Measurements from ENCODE around the gene ZMIZ1.

The ZMIZ1 gene

DNA sequence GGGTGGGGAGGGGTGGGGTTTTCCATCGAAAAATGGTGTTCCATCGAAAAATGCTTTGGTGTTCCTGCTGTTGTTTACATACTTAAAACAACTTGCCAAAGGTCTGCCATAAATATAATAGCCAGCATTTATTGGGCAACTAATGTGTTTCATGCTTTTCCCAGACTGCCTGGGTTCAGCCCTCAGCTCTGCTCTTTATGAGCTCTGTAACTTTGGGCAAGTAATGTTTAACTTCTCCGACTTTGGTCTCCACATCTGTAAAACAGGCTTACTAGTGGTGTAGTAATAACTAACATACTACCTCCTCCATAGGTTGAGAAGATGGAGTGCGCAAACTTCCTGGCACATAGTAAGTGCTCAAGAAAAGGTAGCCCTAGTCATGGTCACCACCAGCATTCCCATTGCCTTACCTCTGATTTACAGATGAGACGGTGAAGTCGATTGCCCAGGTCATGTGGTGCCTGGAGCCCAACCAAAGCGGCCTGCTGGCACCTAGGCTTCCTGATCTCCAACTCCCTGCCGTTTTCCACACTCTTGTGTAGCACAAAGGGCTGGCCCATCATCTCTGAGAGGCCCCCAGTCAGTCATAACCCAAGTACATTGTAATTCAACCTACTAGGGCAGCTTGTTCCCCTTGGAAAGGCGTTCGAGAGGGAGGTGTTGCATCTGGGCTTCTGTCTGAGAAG is 8.9 kb downstream of the ZMIZ1 start:
- DNase-seq (ENCODE audit: insufficient read length, low spot score) (no peak), FAIRE-seq (no peak)

DNA sequence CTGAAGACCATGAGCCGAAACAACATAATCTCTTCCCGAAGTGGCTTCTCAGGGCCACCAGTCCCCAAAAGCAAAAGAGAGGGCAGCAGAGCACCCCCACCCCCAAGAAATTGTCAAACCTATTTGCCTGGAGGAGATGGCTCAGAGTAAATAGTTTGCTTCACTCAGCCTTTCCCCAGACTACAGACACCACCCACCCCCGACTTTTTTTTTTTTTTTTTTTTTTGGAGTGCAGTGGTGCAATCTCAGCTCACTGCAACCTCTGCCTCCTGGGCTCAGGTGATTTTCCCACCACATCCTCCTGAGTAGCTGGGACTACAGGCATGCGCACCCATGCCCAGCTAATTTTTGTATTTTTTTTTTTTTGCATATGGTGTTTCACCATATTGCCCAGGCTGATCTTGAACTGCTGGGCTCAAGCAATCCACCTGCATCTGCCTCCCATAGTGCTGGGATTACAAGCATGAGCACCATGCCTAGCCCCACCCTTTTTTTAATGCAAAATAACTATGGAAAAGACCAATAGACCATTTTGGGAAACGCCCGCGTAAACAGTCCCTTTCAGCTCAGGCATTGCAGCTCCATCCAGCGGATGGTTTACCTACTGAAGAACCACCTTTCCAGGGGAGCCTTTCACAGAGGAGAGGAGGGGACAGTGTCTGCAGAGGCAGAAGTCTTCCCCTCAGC is 9.7 kb downstream of the ZMIZ1 start:
- FAIRE-seq (no peak), DNase-seq (ENCODE audit: insufficient read length, low spot score) (no peak)

DNA sequence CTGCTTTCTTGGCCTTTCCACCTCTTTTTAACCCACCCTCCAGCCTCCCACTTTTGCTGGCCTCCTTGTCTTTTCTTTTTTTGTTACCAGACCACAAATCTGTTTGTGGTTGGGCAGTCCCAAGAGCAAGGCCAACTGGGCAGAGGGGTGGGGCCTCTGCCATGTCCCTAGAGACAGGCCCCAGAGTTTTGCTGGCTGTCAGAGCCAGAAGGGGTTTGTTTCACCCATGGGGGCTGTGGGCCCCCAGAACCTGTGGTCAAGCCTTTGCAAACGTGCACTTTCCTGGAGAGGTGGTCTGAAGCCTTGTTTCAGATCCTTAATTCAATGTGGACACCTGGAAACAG is 10.3 kb downstream of the ZMIZ1 start:
- DNase-seq (ENCODE audit: insufficient read length, low spot score) (no peak), FAIRE-seq (no peak)

DNA sequence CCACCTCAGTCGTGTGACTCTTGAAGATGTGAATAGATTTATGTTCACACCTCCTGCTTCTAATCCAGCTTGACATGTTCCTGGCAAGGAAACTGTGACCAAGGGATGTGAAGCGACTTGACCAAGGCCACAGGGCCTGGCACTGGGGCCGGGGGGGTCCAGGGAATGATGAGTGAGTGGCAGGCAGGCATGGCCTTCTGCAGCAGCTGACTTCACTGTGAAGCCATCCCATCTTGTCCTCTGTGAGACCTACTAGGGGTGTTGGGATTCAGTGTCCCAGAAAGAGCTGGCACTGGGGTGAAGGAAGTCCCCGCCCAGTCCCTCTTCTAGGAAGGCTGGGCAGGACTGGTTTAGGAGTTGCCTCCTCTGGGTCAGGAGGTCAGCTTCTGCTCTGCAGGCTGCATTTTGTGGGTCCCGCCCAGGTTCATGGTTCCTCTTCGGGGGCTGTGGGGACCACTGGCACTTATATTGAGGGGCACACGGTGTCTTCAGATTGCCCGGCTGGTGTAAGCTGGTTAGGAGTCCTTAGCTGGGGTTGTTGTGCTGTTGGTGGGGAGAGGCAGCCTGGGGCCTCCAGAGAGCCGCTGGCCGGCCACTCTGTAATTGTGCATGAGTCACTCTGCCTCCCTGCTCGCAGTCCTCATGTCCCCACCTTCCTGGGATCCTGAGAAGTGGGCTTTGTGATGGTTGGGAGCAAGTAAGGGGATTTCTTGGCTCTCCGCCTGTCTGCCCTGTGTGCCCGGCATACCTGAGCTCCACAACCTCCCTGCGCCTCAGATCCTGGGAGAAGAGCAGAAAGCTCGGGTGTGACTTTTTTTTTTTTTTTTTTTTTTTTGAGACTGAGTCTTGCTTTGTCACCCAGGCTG is 11.0 kb downstream of the ZMIZ1 start:
- no peak for DNase-seq (ENCODE audit: insufficient read length, low spot score)
- FAIRE-seq: no peak

DNA sequence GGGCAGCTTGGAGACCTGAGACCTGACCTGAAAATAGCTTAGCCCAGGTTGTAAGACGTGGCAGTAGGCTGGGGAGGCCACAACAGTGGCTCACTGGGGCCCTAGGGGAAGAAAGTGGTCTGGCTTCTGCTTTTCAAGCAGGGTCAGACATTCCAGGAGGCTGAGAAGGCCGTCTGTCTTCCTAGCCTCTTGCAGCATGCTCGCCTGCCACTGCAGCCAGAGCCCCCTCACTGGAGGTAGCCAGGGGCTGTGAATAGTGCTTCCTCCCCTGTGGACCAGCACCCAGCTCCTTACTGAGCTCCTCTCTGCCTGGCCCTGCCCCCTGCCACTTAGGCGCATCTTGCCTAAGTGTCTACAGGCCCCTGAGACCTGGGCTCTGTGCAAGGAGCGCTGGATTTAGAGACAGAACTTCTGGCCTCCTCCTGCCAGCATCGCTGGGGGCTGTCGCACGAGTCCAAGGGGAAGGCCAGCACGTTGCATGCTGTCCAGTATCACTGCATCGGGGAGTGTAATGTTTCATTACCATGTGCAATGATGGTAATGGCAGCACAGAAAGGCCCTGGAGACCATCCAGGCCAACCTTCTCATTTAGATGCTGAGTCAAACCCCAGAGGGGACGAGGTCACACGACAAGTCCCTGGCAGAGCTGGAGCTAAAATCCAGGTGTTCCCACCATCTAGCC is 12.7 kb downstream of the ZMIZ1 start:
- FAIRE-seq: no peak
- no peak for DNase-seq (ENCODE audit: insufficient read length, low spot score)

DNA sequence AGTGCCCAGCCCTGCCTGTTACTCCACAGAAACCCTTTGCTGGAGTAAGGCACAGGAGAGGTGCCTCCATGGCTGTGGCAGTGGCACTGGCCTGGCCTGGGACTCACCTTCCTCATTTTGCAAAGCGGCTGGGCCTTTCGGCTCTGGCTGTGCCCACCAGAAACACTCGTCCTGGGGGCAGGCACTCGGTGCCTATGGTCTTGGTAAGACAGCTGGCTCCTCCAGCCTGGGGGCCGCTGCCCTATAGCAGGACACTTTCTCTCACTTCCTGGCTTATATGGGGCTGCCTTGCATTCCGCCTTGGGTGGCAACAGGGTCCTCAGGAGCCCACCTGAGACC is 13.2 kb downstream of the ZMIZ1 start:
- DNase-seq (ENCODE audit: insufficient read length, low spot score) (no peak), FAIRE-seq (no peak)

DNA sequence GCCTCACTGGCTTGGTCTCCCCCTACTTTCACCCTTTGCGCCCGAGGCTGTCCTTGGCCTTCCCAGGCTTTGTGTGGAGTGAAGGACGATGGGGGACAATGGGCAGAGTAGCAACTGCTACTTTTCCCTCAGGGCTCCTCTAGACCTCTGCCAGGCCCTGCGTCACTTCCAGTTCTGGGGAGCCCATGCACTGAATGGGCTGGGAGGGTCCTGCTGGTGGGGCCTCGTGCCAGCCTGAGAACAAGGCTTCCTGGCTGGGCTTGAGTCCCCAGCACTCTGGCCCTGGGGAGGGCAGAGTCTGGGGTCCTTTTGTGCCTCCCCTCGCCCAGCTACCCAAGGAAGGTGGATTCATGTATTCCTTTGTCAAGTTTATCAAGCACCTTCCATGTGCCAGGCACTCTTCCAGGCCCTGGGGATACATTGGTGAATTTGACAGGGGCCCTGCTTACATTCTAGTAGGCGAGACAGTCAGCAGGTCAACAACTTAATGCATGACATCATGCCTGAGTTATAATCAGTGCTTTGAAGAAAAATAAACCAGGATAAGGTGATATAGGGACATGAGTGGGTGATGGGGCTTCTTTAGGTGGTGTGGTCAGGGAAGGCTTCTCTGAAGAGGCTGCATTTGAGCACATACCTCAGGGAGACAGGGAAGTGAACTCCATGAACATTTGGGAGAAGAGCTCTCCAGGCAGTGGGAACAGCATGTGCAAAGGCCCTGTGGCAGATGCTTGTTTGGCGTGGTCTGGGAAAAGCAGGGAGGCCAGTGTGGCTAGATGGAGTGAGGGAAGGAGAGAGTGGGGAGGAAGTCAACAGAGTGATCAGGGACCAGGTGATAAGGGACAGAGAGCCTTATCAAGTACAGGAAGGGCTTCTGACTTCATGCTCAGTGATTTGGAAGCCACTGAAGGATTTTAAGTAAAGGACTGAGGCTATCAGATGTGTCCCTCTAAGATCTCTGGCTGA is 14.1 kb downstream of the ZMIZ1 start:
- DNase-seq (ENCODE audit: insufficient read length, low spot score) (no peak), FAIRE-seq (no peak)

DNA sequence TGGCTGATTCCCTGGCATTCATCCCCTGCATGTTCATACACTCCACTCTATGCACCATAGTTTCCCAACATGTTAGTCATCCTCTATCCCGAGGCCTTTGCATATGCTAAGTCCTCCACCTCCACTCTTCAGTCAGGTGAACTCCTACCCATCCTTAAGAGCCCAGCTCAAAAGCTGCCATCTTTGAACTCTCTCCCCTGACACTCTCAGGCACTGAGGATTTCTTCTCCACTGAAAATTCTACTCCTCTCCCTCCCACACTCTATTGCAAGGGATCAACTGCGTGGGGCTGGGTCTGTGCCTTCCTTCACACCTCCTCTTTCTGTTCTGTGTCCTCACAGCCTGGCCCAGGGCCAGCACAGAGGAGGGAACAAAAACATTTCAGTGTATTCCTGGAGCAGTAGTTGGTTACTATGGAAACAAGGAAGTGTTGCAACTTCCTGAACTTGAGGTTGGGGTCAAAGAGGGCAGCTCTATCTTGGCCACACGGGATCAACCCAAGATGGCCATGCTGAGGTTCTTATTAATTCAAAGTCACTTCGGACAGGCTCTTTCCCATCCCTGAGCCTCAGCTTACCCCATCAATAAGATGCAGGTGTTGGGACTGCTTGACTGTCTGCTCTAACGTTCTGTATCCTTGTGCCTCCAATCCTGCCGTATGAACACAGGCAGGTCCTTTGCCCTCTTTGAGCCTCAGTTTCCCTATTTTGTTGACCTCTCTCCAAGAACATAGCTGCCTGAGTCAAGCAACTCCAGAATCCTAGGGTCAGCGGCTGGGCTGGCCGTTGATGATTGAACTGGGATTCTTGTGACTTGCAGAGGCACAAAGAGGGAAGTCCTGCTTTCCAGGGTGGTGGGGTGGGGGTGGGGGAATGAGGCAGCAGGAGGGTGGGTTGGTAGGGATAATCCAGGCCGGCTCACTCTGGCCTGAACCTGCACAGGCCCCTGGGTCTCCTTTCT is 15.5 kb downstream of the ZMIZ1 start:
- no peak for FAIRE-seq
- no peak for DNase-seq (ENCODE audit: insufficient read length, low spot score)

DNA sequence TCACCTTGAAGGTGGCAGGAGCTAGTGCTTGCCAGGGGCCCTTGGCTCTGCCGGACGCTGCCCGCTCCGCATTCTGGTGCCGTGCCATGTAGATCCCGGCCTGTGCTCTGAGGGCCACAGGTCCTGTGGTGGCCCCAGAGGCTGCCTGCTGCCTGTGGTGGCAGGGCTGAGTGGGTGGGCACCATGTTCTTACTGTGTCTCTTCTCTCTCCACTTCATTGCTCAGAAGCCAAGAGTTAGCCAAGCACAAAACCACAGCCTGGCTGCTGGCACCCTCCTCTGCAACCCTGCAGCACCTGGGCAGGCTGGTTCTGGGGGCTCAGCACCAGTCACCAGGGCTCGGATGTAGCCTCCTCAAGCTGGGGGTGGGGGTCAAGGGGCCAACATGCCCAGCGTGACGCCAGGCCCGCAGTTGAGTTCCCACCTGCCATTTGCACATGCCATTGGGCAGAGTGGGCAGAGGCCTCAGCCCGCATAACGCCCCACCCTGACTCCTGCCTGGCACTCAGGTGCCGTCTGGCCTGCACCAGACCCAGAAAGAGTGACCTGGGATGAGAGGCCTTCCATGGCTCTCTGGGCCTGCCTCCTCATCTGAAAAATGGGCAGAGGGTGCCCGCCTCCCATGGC is 16.3 kb downstream of the ZMIZ1 start:
- no peak for FAIRE-seq
- DNase-seq (ENCODE audit: insufficient read length, low spot score): no peak

DNA sequence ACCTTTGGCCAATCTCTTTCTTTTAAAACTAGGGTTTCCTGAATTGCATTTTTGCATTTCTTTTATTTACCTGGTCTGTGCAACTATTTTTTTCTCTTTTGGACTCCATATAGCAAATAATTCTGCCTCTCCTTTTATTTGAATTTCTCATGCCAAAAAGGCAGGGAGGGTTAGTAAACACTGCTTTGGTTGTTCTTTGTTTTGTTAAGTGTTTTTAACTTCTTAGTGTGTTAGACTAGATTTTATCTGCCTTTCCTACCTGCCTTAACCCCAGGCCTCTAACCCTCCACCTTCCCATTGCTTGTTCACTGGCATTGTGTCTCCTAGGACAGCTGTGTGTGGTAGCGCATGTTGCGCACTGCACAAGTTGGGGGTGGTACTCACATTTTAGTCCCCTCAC is 18.1 kb downstream of the ZMIZ1 start:
- FAIRE-seq (no peak), DNase-seq (ENCODE audit: insufficient read length, low spot score) (no peak)

DNA sequence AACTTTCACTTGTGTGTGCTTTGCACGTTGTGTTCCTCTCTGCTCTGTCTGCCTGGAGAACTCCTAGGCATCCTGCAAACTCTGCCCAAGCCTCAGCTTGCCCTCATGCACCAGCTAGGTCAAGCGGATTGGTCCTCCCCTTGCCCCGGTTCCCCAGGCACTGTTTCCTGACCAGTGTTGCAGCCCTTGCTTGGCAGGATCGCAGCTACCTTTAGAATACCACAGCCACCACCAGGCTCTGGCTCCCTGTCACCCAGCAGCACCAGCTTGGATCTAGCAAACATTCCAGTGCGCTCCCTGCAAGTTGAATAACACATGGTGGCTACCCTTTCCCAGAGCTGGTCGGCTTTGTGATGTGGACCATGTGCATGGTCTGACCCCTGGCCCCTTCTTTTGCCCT is 19.0 kb downstream of the ZMIZ1 start:
- FAIRE-seq (no peak), DNase-seq (ENCODE audit: insufficient read length, low spot score) (no peak)

DNA sequence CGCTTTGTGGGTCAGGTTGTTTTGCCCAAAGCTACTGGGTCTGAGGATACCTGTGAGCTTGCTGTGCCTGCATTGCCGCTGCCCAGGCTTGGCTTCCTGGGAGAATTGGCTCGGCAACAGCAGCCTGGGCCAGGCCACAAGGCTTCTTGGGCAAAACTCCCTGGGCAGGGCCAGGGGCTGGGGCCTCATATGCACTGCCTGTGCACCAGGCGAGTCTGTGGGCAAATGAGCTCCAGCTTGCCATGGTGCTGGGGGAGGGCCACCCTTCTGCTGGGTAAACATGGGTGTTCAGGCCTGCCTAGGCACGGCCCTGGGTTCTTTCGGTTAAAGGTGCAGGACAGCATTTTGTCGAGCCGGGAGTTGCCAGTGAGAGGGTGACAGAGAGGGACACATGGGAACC is 19.4 kb downstream of the ZMIZ1 start:
- FAIRE-seq: no peak
- DNase-seq (ENCODE audit: insufficient read length, low spot score): no peak

DNA sequence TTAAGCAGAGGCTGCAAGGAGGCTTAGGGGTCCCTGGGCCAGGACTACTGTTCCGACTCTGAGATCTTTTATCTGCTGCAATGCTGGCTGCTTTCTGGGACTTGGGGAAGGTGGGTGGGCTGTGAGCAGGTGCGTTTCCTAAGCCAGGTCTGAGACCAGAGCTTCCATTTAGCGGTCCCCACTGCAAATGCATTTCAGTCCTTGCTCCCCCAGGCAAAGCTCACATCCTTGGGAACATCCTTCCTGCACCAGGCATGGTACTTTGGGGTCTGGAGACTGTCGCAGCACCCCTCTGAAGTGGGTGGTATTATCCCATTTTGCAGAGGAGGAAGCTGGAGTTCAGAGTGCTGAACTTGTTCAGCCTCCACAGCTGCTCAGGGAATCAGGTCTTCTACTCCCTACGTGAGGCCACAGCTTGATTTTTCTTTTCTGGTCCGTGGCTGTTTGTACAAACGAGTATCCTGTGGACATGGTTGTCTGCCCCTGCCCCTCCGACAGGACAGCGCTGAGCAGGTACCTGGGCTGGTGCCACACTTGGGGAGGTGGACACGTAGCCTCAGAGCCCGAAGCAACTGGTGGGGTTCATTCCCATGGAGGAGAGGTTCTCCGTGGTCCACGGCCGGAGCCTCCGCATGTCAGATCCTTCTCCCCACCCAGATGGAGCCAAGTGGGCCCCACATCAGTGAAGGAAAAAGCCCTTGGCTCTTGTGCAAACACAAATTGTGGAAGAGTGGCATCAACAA is 20.0 kb downstream of the ZMIZ1 start:
- FAIRE-seq: no peak

DNA sequence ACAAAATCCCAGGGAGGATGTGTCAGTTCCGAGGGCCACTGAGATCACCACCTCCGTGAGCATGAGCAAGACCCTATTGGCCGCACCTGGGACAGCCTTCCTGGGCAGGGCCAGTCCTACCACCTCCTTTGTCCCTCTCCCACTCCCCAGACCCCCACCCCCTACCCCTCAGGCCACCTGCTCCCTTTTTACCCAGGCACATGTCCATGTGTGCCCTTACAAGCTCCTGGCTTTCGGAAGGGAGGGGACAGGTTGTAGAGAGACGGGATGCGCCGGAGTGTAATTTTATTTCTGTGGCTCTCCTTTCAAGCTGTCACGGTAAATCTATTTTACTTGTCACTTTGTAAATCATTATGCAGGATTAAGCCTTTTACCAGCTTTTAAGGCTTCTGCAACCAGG is 20.9 kb downstream of the ZMIZ1 start:
- FAIRE-seq (no peak), DNase-seq (ENCODE audit: insufficient read length, low spot score) (no peak)

More for the DNA sequence above, 20.0 kb downstream of the ZMIZ1 start:
- DNase-seq (ENCODE audit: insufficient read length, low spot score): no peak

DNA sequence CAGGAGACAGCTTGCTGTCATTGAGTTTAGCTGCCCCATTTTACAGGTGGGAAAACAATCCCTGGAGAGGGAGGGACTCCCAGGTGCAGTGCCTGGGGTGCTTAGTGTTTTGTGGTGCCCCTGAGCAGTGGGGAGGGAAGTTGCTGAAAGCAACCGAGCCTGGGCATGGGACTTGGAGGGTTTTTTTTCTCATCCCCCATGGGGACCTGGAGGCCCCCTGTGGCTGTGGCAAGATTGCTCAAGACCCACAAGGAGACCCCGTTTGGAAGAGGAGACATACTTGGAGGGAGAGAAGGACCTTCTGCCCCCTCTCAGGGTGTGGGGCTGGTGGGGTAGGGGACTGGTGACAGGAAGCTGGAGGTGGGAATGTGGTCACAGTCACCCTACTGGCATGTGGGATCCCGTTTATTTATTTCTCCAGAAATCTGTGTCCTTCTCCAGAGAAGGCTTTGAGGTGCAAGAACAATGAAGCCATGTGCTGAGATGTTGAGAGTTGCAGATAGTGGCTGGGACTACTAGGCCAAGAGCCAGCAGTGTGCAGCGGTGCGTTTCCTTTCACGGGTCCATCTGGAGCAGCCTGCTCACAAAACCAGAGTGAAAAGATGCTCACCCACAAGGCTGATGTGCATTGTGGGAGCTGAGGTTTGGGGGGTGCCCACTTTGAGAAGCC is 21.5 kb downstream of the ZMIZ1 start:
- FAIRE-seq (no peak), DNase-seq (ENCODE audit: insufficient read length, low spot score) (no peak)

DNA sequence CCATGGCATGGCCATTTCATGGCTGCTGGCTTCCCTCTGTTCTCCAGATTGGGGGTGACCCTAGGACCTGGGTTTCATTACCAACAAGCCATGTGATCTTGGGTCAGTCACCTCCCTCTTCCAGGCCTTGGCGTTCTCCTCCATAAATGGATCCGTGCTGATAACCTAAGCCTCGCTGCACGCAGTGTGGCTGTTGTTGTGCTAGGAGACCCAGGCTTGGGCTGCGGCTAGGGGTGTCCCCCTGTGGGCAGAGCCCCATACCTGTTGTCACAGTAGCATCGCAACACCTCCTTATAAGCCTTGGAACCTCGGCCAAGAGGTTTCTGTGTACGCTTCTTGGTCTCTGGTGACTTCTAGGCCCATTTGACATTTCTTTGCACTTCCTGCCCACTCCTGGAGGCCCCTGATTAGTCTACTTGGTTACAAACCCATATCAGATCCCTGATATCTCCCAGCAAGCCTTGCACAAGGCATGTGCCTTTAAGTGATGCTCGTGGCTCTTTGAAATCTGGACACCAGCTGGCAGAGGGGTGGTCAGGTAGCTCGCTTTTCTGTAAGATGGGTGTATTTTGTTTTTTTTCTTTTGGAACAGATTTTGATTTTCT is 23.6 kb downstream of the ZMIZ1 start:
- FAIRE-seq: no peak
- no peak for DNase-seq (ENCODE audit: insufficient read length, low spot score)

Data from HTR-8/SVneo (cell line).